Type B pancreatic cell (in vitro differentiated cells): Measurements from ENCODE around the gene FOXJ1. TPM values are rescaled to one million over a fixed set of nuclear protein-coding genes. Genes with fewer than 3 reads are reported as not detected.

Source experiments
- DNase-seq: peaks from one replicate; pipeline ENCODE4 v3.0.0; 2021; ENCODE audit warnings: mixed read lengths; ENCODE audit not compliant: unreplicated experiment; ENCODE audit errors: extremely low spot score
- H3K27ac Mint-ChIP-seq: 2 replicates; pipeline ENCODE4 v1.8.0; 2021; ENCODE audit warnings: mild to moderate bottlenecking, mixed read lengths
- H3K27me3 Mint-ChIP-seq: 2 replicates; pipeline ENCODE4 v1.8.0; 2021; ENCODE audit warnings: mixed read lengths
- H3K36me3 Mint-ChIP-seq: 2 replicates; pipeline ENCODE4 v1.8.0; 2021; ENCODE audit warnings: mixed read lengths
- H3K4me1 Mint-ChIP-seq: one replicate; pipeline ENCODE4 v1.8.0; 2021; ENCODE audit warnings: mixed read lengths; ENCODE audit not compliant: unreplicated experiment
- H3K4me3 Mint-ChIP-seq: 2 replicates; pipeline ENCODE4 v1.8.0; 2021; ENCODE audit warnings: mild to moderate bottlenecking, mixed read lengths
- H3K9me3 Mint-ChIP-seq: 2 replicates; pipeline ENCODE4 v1.8.0; 2021; ENCODE audit warnings: mixed read lengths
- total RNA-seq: library from RNA; stranded (reverse); gene quantifications from 2 replicates; pipeline ENCODE4 v1.2.1, GENCODE V29; 2021; ENCODE audit warnings: low replicate concordance
- TF ChIP-seq, protein P1 (sequence below): fragments of 200-600 bp; sonication (generic); conservative IDR thresholded peaks from 2 replicates; pipeline ENCODE4 v1.5.0; 2021; ENCODE audit warnings: antibody characterized with exemption, mild to moderate bottlenecking

Gene FOXJ1
- total RNA-seq, 1 donor from 2014 or later: 18.2 TPM

GRCh38 chr17:76137351-76138233 lies 3.5 kb downstream of the FOXJ1 start:
- TF ChIP-seq, protein P1, sequence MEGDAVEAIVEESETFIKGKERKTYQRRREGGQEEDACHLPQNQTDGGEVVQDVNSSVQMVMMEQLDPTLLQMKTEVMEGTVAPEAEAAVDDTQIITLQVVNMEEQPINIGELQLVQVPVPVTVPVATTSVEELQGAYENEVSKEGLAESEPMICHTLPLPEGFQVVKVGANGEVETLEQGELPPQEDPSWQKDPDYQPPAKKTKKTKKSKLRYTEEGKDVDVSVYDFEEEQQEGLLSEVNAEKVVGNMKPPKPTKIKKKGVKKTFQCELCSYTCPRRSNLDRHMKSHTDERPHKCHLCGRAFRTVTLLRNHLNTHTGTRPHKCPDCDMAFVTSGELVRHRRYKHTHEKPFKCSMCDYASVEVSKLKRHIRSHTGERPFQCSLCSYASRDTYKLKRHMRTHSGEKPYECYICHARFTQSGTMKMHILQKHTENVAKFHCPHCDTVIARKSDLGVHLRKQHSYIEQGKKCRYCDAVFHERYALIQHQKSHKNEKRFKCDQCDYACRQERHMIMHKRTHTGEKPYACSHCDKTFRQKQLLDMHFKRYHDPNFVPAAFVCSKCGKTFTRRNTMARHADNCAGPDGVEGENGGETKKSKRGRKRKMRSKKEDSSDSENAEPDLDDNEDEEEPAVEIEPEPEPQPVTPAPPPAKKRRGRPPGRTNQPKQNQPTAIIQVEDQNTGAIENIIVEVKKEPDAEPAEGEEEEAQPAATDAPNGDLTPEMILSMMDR: no peak
- Mint-ChIP-seq H3K9me3 (no peaks in the 10 kb centered on the region), H3K4me3 (peak overlapping the region; percentile 61), H3K4me1 (peaks cover 21% of the 10 kb centered on the region), H3K27ac (peak overlapping the region; percentile 44), H3K27me3 (peaks cover 66% of the 10 kb centered on the region), H3K36me3 (no peaks in the 10 kb centered on the region)
- no peak for DNase-seq

GRCh38 chr17:76137001-76137350 lies 4.1 kb downstream of the FOXJ1 start:
- Mint-ChIP-seq H3K36me3 (no peaks in the 10 kb centered on the region), H3K27me3 (peaks cover 61% of the 10 kb centered on the region), H3K27ac (no peak overlapping the region), H3K9me3 (no peaks in the 10 kb centered on the region), H3K4me1 (peaks cover 17% of the 10 kb centered on the region), H3K4me3 (no peak overlapping the region)
- TF ChIP-seq, protein P1: no peak
- DNase-seq: no peak

DNA sequence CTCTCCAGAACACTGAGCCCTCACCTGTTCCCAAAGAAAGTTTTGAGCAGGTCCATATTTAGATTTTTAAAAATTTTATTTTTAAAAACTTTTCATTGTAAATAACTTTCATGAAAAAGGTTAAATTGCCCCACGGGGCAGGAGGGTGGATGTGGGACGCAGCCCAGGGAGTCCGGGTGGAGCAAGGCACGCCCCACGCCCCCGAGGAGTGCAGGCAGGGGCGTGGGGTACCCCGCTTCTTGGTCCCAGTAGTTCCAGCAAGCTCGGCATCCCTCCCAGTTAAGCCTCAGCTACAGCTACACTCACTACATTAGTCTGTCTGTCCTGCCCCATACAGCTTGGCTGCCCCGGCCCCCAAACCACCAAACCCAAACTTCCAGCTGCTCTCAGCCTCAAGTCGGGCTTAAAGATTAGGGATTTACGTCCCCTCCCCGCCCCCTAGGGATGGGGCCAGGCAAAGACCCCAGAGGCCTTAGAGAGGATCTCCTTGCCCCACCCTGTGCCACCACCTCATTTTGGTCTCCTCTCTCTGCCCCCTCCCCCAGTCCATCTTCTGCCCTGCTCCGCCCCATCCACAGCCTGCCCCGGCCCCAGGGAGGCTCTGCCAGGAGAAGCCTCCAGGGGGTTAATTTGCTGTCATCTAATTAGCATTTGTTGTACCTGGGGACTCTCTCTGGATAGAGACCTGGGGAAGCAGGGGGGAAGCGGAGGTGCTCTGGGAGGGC lies 4.6 kb downstream of the FOXJ1 start:
- Mint-ChIP-seq H3K4me1 (peaks cover 13% of the 10 kb centered on the region), H3K27ac (no peak overlapping the region), H3K9me3 (no peaks in the 10 kb centered on the region), H3K36me3 (no peaks in the 10 kb centered on the region), H3K27me3 (peaks cover 59% of the 10 kb centered on the region), H3K4me3 (no peak overlapping the region)
- TF ChIP-seq, protein P1: no peak
- DNase-seq: no peak

DNA sequence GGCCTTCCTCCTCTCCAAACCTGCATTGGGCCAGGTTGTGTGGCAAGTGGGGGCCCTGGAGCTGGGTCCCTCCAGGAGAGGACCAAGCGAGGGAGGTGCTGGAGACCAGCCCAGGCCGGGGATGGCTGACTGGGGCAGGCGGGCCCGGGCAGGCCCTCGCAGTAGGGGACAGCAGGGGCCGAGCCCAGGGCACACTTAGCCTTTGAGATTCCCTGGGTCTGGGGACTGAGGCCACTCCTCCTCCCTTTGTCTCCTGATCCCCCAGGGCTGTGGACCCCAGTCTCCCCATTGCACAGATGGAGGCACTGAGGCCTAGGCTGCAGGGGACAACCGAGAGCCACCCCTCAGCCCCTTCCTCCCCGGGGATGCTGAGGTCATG lies 5.2 kb downstream of the FOXJ1 start:
- H3K27me3 Mint-ChIP-seq: peaks cover 60% of the 10 kb centered on the region
- TF ChIP-seq, protein P1: no peak
- H3K36me3 Mint-ChIP-seq: no peaks in the 10 kb centered on the region
- DNase-seq: no peak
- no peak overlapping the region for H3K27ac Mint-ChIP-seq
- no peak overlapping the region for H3K4me3 Mint-ChIP-seq
- peaks cover 13% of the 10 kb centered on the region for H3K4me1 Mint-ChIP-seq
- H3K9me3 Mint-ChIP-seq: no peaks in the 10 kb centered on the region

- H3K27me3 Mint-ChIP-seq: peaks cover 56% of the 10 kb centered on the region
- no peaks in the 10 kb centered on the region for H3K36me3 Mint-ChIP-seq
- no peak for DNase-seq
- H3K27ac Mint-ChIP-seq: peak overlapping the region; percentile 23
- no peaks in the 10 kb centered on the region for H3K9me3 Mint-ChIP-seq
- TF ChIP-seq, protein P1: no peak
- peak overlapping the region; percentile 35 for H3K4me3 Mint-ChIP-seq
- peaks cover 13% of the 10 kb centered on the region for H3K4me1 Mint-ChIP-seq
These were observed 5.9 kb downstream of the FOXJ1 start for GRCh38 chr17:76134911-76135809.
